HG02885 (cell line): ENCODE results near the gene KIF21A.
"Not testable (repeated sequence)": the region's sequence is repeated elsewhere in the genome, so short reads cannot be mapped to it uniquely, and the experiment has no call there.

ENCODE experiments used
- ATAC-seq: cut with Tn5 transposase; IDR thresholded peaks from one replicate; pipeline ENCODE4 v1.9.1; 2021; ENCODE audit warnings: mild to moderate bottlenecking; ENCODE audit not compliant: unreplicated experiment, poor library complexity

The KIF21A gene

GRCh38 chr12:39443081-39443928, at the start of gene KIF21A:
Gene KIF21A, minus strand, starts transcription at chr12:39443120. Its CDS starts 150 bp downstream, at chr12:39442970.
- peak; percentile 91 for ATAC-seq

- no peak for ATAC-seq
These were observed 47.8 kb upstream of the KIF21A start for GRCh38 chr12:39490500-39491282.

- ATAC-seq: no peak
These were observed 40.7 kb upstream of the KIF21A start for GRCh38 chr12:39483597-39483996.

GRCh38 chr12:39483042-39483441, 40.1 kb upstream of the KIF21A start:
- no peak for ATAC-seq

GRCh38 chr12:39476894-39477293, 34.0 kb upstream of the KIF21A start:
- ATAC-seq: no peak

- no peak for ATAC-seq
These were observed 33.2 kb upstream of the KIF21A start for GRCh38 chr12:39476121-39476520.

GRCh38 chr12:39475136-39475535, 32.2 kb upstream of the KIF21A start:
- not testable (repeated sequence) for ATAC-seq

- ATAC-seq: peak; percentile 96
These were observed 24.5 kb upstream of the KIF21A start for GRCh38 chr12:39467432-39467870.

- ATAC-seq: no peak
These were observed 22.2 kb upstream of the KIF21A start for GRCh38 chr12:39464976-39465695.

GRCh38 chr12:39461059-39461458, 18.1 kb upstream of the KIF21A start:
- ATAC-seq: no peak

- ATAC-seq: no peak
These were observed 16.1 kb upstream of the KIF21A start for GRCh38 chr12:39459027-39459434.

- ATAC-seq: no peak
These were observed 9.1 kb upstream of the KIF21A start for GRCh38 chr12:39451977-39452376.

- no peak for ATAC-seq
These were observed 5.1 kb upstream of the KIF21A start for GRCh38 chr12:39448038-39448437.

GRCh38 chr12:39443929-39444209, 949 bp upstream of the KIF21A start:
- no peak for ATAC-seq

GRCh38 chr12:39442831-39443080, 164 bp downstream of the KIF21A start:
- ATAC-seq: peak; percentile 38

GRCh38 chr12:39441963-39442830, 723 bp downstream of the KIF21A start:
- peak; percentile 29 for ATAC-seq

- ATAC-seq: no peak
These were observed 1.5 kb downstream of the KIF21A start for GRCh38 chr12:39441189-39441962.

GRCh38 chr12:39440781-39441180, 2.1 kb downstream of the KIF21A start:
- no peak for ATAC-seq

GRCh38 chr12:39440101-39440500, 2.8 kb downstream of the KIF21A start:
- no peak for ATAC-seq

- ATAC-seq: no peak
These were observed 7.4 kb downstream of the KIF21A start for GRCh38 chr12:39435531-39435930.
